Neuronal stem cell (in vitro differentiated cells): ENCODE measurements around the gene CAMK1D.

ENCODE experiments used
- DNase-seq: peaks from one replicate; pipeline ENCODE4 v3.0.0-alpha.2; 2013; ENCODE audit warnings: low spot score
- H2AFZ ChIP-seq: one replicate; pipeline ENCODE4 v1.6.1; 2013; ENCODE audit warnings: mild to moderate bottlenecking, low read length, inconsistent platforms
- H2AK5ac ChIP-seq: 2 replicates; pipeline ENCODE4 v1.6.1; 2013; ENCODE audit warnings: low read depth, mild to moderate bottlenecking, inconsistent platforms, low read length, moderate library complexity, mixed read lengths
- H2BK120ac ChIP-seq: 2 replicates; pipeline ENCODE4 v1.6.1; 2013; ENCODE audit warnings: low read depth, mild to moderate bottlenecking, inconsistent platforms, low read length, moderate library complexity, mixed read lengths
- H2BK12ac ChIP-seq: one replicate; pipeline ENCODE4 v1.6.1; 2013; ENCODE audit warnings: low read length, inconsistent platforms
- H2BK15ac ChIP-seq: 2 replicates; pipeline ENCODE4 v1.6.1; 2013; ENCODE audit warnings: mild to moderate bottlenecking, low read length, inconsistent platforms, mixed read lengths
- H2BK5ac ChIP-seq: one replicate; pipeline ENCODE4 v1.6.1; 2013; ENCODE audit warnings: inconsistent platforms, mild to moderate bottlenecking, low read length, moderate library complexity
- H3K14ac ChIP-seq: one replicate; pipeline ENCODE4 v1.6.1; 2013; ENCODE audit warnings: low read length, inconsistent platforms
- H3K18ac ChIP-seq: 2 replicates; pipeline ENCODE4 v1.6.1; 2013; ENCODE audit warnings: low read length, inconsistent platforms
- H3K23ac ChIP-seq: 2 replicates; pipeline ENCODE4 v1.6.1; 2013; ENCODE audit warnings: low read depth, mild to moderate bottlenecking, mixed read lengths, low read length, inconsistent platforms; ENCODE audit not compliant: poor library complexity
- H3K27ac ChIP-seq: replicated peaks from 3 replicates; pipeline ENCODE4 v1.5.1; 2013; ENCODE audit warnings: low read length, inconsistent platforms
- H3K27me3 ChIP-seq, 3 experiments: 2 replicates each; pipeline ENCODE4 v1.6.1; 2013; ENCODE audit warnings: low read length in 3 of 3, mild to moderate bottlenecking in 2 of 3, inconsistent platforms in 1 of 3, low read depth in 1 of 3, mixed read lengths in 1 of 3, moderate library complexity in 1 of 3; ENCODE audit not compliant: control insufficient read depth in 3 of 3, insufficient read depth in 3 of 3
- H3K36me3 ChIP-seq, 2 donors: replicated peaks in 1 of 2; 2 replicates each; pipeline ENCODE4 v1.6.1; 2013; ENCODE audit warnings: low read length in 2 of 2; ENCODE audit not compliant: control insufficient read depth in 2 of 2, insufficient read depth in 2 of 2
- H3K4ac ChIP-seq: 2 replicates; pipeline ENCODE4 v1.6.1; 2013; ENCODE audit warnings: inconsistent platforms, mild to moderate bottlenecking, low read length, moderate library complexity
- H3K4me1 ChIP-seq, 2 donors: 1 replicate in 1 of 2; 2 replicates in 1 of 2; pipeline ENCODE4 v1.6.1; 2013; ENCODE audit warnings: low read length in 2 of 2, low read depth in 1 of 2; ENCODE audit not compliant: control insufficient read depth in 2 of 2, insufficient read depth in 1 of 2
- H3K4me2 ChIP-seq: one replicate; pipeline ENCODE4 v1.6.1; 2013; ENCODE audit warnings: mild to moderate bottlenecking, low read length, inconsistent platforms; ENCODE audit not compliant: insufficient read depth, poor library complexity, severe bottlenecking
- H3K4me3 ChIP-seq, 2 donors: 2 replicates each; pipeline ENCODE4 v1.5.1; 2013; ENCODE audit warnings: low read length in 2 of 2, mild to moderate bottlenecking in 2 of 2, inconsistent platforms in 1 of 2, moderate library complexity in 1 of 2
- H3K79me1 ChIP-seq: one replicate; pipeline ENCODE4 v1.6.1; 2013; ENCODE audit warnings: low read depth, mild to moderate bottlenecking, inconsistent platforms, low read length, moderate library complexity
- H3K9ac ChIP-seq: one replicate; pipeline ENCODE4 v1.6.1; 2013; ENCODE audit warnings: mild to moderate bottlenecking, low read depth, low read length, inconsistent platforms; ENCODE audit not compliant: poor library complexity
- H3K9me3 ChIP-seq, 2 donors: replicated peaks in 1 of 2; 2 replicates each; pipeline versions ENCODE3 to v1.6.1; 2013; ENCODE audit warnings: low read length in 2 of 2, mild to moderate bottlenecking in 2 of 2, inconsistent platforms in 1 of 2, low read depth in 1 of 2, mixed read lengths in 1 of 2, moderate library complexity in 1 of 2; ENCODE audit not compliant: control insufficient read depth in 2 of 2, insufficient read depth in 1 of 2
- H4K8ac ChIP-seq: one replicate; pipeline ENCODE4 v1.6.1; 2013; ENCODE audit warnings: low read depth, mild to moderate bottlenecking, inconsistent platforms, low read length, moderate library complexity
- H4K91ac ChIP-seq: one replicate; pipeline ENCODE4 v1.6.1; 2013; ENCODE audit warnings: low read length, low read depth, mild to moderate bottlenecking, inconsistent platforms; ENCODE audit not compliant: poor library complexity
- WGBS, 2 donors: extraction: QIAGEN DNeasy Blood & Tissue Kit; methylation state at CpG; one replicate each; pipeline ENCODE4 v1.1.7; 2013; ENCODE audit warnings: missing lambda C conversion rate in 2 of 2, mixed read lengths in 1 of 2; ENCODE audit not compliant: insufficient read length in 2 of 2, insufficient replicate concordance in 1 of 2; ENCODE audit errors: extremely low coverage in 2 of 2; 5-methylcytosine and 5-hydroxymethylcytosine counted together

Gene CAMK1D

GRCh38 chr10:12717981-12718707 is 368.8 kb downstream of the CAMK1D start:
- Histone ChIP-seq H2BK120ac (no peak overlapping the region), H2BK12ac (no peak overlapping the region), H3K4ac (no peak overlapping the region), H3K36me3 (no peaks in the 10 kb centered on the region), H2AK5ac (no peak overlapping the region), H3K9me3 (no peaks in the 10 kb centered on the region), H3K4me2 (no peak overlapping the region), H2AFZ (no peak overlapping the region), H2BK5ac (no peak overlapping the region), H4K8ac (no peak overlapping the region), H2BK15ac (no peak overlapping the region), H3K79me1 (no peaks in the 10 kb centered on the region), H4K91ac (no peak overlapping the region), H3K4me1 (no peaks in the 10 kb centered on the region), H3K4me3 (no peak overlapping the region), H3K23ac (no peak overlapping the region), H3K27me3 (no peaks in the 10 kb centered on the region), H3K27ac (no peak overlapping the region), H3K18ac (no peak overlapping the region), H3K14ac (no peak overlapping the region), H3K9ac (no peak overlapping the region)
- no CpG with 5 or more reads among the region's 12 CpGs for whole genome bisulfite sequencing, 2 donors
- DNase-seq = no peak

GRCh38 chr10:12719365-12719764 is 370.0 kb downstream of the CAMK1D start:
- Histone ChIP-seq H2AK5ac (no peak overlapping the region), H4K91ac (no peak overlapping the region), H2AFZ (no peak overlapping the region), H3K9ac (no peak overlapping the region), H3K4me1 (no peaks in the 10 kb centered on the region), H3K27me3 (no peaks in the 10 kb centered on the region), H2BK12ac (no peak overlapping the region), H3K4me2 (no peak overlapping the region), H3K9me3 (no peaks in the 10 kb centered on the region), H3K18ac (no peak overlapping the region), H3K23ac (no peak overlapping the region), H3K4ac (no peak overlapping the region), H2BK5ac (no peak overlapping the region), H4K8ac (no peak overlapping the region), H3K36me3 (no peaks in the 10 kb centered on the region), H3K14ac (no peak overlapping the region), H3K79me1 (no peaks in the 10 kb centered on the region), H3K27ac (no peak overlapping the region), H2BK120ac (no peak overlapping the region), H2BK15ac (no peak overlapping the region), H3K4me3 (no peak overlapping the region)
- no CpG with 5 or more reads among the region's 2 CpGs for WGBS, 2 donors
- DNase-seq = no peak

- Histone ChIP-seq H4K8ac (no peak overlapping the region), H3K36me3 (no peaks in the 10 kb centered on the region), H3K18ac (no peak overlapping the region), H3K4ac (no peak overlapping the region), H3K9ac (no peak overlapping the region), H3K4me1 (peaks cover 0 to 3% of the 10 kb centered on the region in 2 donors), H2BK5ac (no peak overlapping the region), H3K9me3 (no peaks in the 10 kb centered on the region), H4K91ac (no peak overlapping the region), H3K4me2 (no peak overlapping the region), H3K27me3 (no peaks in the 10 kb centered on the region), H2AK5ac (no peak overlapping the region), H2BK15ac (no peak overlapping the region), H3K4me3 (no peak overlapping the region), H3K23ac (no peak overlapping the region), H3K14ac (no peak overlapping the region), H2BK12ac (no peak overlapping the region), H2AFZ (no peak overlapping the region), H3K79me1 (no peaks in the 10 kb centered on the region), H3K27ac (no peak overlapping the region), H2BK120ac (no peak overlapping the region)
- no CpG with 5 or more reads among the region's 9 CpGs for WGBS, 2 donors
- DNase-seq = no peak
Measured at GRCh38 chr10:12720217-12720981, 371.1 kb downstream of the CAMK1D start.

- H4K91ac ChIP-seq = no peak overlapping the region
- H3K36me3 ChIP-seq = no peaks in the 10 kb centered on the region
- no peak overlapping the region for H2AK5ac ChIP-seq
- H3K9me3 ChIP-seq = no peaks in the 10 kb centered on the region
- H2BK5ac ChIP-seq = no peak overlapping the region
- H3K14ac ChIP-seq = no peak overlapping the region
- no peak overlapping the region for H2BK12ac ChIP-seq
- H3K4me2 ChIP-seq = no peak overlapping the region
- no peak overlapping the region for H2BK15ac ChIP-seq
- no peak for DNase-seq
- H3K23ac ChIP-seq = no peak overlapping the region
- H2AFZ ChIP-seq = no peak overlapping the region
- no CpG with 5 or more reads among the region's 3 CpGs for WGBS, 2 donors
- no peaks in the 10 kb centered on the region for H3K27me3 ChIP-seq
- H3K18ac ChIP-seq = no peak overlapping the region
- no peak overlapping the region for H2BK120ac ChIP-seq
- no peaks in the 10 kb centered on the region for H3K79me1 ChIP-seq
- H3K4me1 ChIP-seq = peaks cover 0 to 3% of the 10 kb centered on the region in 2 donors
- H3K27ac ChIP-seq = no peak overlapping the region
- no peak overlapping the region for H3K9ac ChIP-seq
- H4K8ac ChIP-seq = no peak overlapping the region
- H3K4ac ChIP-seq = no peak overlapping the region
- H3K4me3 ChIP-seq = no peak overlapping the region
Measured at GRCh38 chr10:12721334-12721733, 372.0 kb downstream of the CAMK1D start.
